Measurements from ENCODE around the gene NAGS. TPM values are rescaled to one million over a fixed set of nuclear protein-coding genes. Genes with fewer than 3 reads are reported as not detected.

The NAGS gene
- total RNA-seq, 4 donors from 2014 or later = 0.13 to 1.2 (median 0.34) TPM

GRCh38 chr17:43983515-43984411, 20.7 kb upstream of the NAGS start:
- DNase-seq (no peak), ATAC-seq (no peak)
- Histone ChIP-seq H3K9me3 (no peaks in the 10 kb centered on the region), H3K4me1 (peaks cover 15 to 20% of the 10 kb centered on the region in 2 donors), H3K27me3 (peaks cover 12 to 37% (median 14%) of the 10 kb centered on the region in 3 donors), H3K4me3 (peak overlapping the region; percentile 44 to 63 (median 52)), H3K36me3 (no peaks in the 10 kb centered on the region), H3K27ac (no peak overlapping the region)
- in situ Hi-C loops (cut with MboI; ENCODE audit: low sequenced_read_pairs in 4 of 4) (no loop called here), intact Hi-C loops (cut with DNase I; ENCODE audit: low total_unique reads) (no loop called here)
- no peak for TF ChIP-seq POLR2A (IDR thresholded peaks at IDR 0.05)
- TF ChIP-seq, protein P1, sequence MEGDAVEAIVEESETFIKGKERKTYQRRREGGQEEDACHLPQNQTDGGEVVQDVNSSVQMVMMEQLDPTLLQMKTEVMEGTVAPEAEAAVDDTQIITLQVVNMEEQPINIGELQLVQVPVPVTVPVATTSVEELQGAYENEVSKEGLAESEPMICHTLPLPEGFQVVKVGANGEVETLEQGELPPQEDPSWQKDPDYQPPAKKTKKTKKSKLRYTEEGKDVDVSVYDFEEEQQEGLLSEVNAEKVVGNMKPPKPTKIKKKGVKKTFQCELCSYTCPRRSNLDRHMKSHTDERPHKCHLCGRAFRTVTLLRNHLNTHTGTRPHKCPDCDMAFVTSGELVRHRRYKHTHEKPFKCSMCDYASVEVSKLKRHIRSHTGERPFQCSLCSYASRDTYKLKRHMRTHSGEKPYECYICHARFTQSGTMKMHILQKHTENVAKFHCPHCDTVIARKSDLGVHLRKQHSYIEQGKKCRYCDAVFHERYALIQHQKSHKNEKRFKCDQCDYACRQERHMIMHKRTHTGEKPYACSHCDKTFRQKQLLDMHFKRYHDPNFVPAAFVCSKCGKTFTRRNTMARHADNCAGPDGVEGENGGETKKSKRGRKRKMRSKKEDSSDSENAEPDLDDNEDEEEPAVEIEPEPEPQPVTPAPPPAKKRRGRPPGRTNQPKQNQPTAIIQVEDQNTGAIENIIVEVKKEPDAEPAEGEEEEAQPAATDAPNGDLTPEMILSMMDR (IDR thresholded peaks at IDR 0.05 in 4 of 5, conservative IDR thresholded peaks at IDR 0.05 in 1 of 5) = peak in 1 of 5 experiments; percentile 11

GRCh38 chr17:43984521-43984920, 19.9 kb upstream of the NAGS start:
- intact Hi-C loops (cut with DNase I; ENCODE audit: low total_unique reads) = no loop called here
- TF ChIP-seq, protein P1 (IDR thresholded peaks at IDR 0.05 in 4 of 5, conservative IDR thresholded peaks at IDR 0.05 in 1 of 5) = no peak
- no peak for TF ChIP-seq POLR2A (IDR thresholded peaks at IDR 0.05)
- peaks cover 15 to 20% of the 10 kb centered on the region in 2 donors for H3K4me1 ChIP-seq
- peak overlapping the region in 3 of 4 donors; percentile 44 to 63 (median 51) for H3K4me3 ChIP-seq
- H3K27me3 ChIP-seq = peaks cover 12 to 36% (median 14%) of the 10 kb centered on the region in 3 donors
- H3K27ac ChIP-seq = no peak overlapping the region
- in situ Hi-C loops (cut with MboI; ENCODE audit: low sequenced_read_pairs in 4 of 4) = no loop called here
- no peak for DNase-seq
- no peak for ATAC-seq
- no peaks in the 10 kb centered on the region for H3K36me3 ChIP-seq
- no peaks in the 10 kb centered on the region for H3K9me3 ChIP-seq

DNA sequence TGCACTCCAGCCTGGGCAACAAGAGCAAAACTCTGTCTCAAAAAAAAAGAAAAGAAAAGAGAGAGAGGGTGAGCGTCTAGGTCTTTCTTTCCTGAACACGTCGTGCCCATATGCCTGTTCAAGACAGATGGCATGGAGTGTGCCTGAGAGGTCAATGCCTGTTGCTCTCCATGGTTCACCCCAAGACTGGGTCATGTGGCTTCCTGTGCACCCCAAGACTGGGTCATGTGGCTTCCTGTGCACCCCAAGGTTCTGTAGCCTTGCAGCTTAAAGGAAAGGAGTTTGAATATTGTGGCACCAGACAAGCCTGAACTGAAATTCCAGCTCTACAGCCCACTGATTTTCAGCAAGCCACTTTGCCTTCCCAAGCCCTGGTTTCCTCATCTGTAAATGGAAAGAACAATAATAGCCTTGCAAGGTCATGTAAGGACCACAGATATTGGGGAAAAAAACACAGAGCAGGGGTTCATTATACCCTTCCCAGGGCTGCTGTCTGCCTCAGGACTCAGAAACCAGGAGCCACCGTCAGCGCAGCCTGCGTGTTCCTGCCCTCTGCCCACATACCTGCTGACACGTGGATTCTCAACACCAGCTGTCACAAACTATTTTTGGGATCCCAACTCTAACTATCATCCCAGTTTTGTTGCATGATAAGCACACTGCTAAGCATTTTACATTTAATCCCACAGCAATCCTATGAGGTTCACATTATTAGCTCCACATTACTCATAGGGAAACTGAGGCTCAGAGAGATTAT, 18.0 kb upstream of the NAGS start:
- Histone ChIP-seq H3K36me3 (no peaks in the 10 kb centered on the region), H3K27ac (peak overlapping the region in 2 of 4 donors; percentile 5 to 64), H3K9me3 (no peaks in the 10 kb centered on the region), H3K27me3 (peaks cover 12 to 30% (median 14%) of the 10 kb centered on the region in 3 donors), H3K4me1 (peaks cover 15 to 20% of the 10 kb centered on the region in 2 donors), H3K4me3 (no peak overlapping the region)
- in situ Hi-C loops (cut with MboI; ENCODE audit: low sequenced_read_pairs in 4 of 4) (no loop called here), intact Hi-C loops (cut with DNase I; ENCODE audit: low total_unique reads) (no loop called here)
- peak; percentile 32 to 39 for DNase-seq
- TF ChIP-seq, protein P1 (IDR thresholded peaks at IDR 0.05 in 4 of 5, conservative IDR thresholded peaks at IDR 0.05 in 1 of 5) = no peak
- TF ChIP-seq POLR2A (IDR thresholded peaks at IDR 0.05) = no peak
- peak; percentile 85 to 90 for ATAC-seq

- H3K9me3 ChIP-seq = no peaks in the 10 kb centered on the region
- intact Hi-C loops (cut with DNase I; ENCODE audit: low total_unique reads) = no loop called here
- no peak overlapping the region for H3K4me3 ChIP-seq
- in situ Hi-C loops (cut with MboI; ENCODE audit: low sequenced_read_pairs in 4 of 4) = no loop called here
- no peak for TF ChIP-seq POLR2A (IDR thresholded peaks at IDR 0.05)
- H3K36me3 ChIP-seq = no peaks in the 10 kb centered on the region
- H3K27ac ChIP-seq = peak overlapping the region in 2 of 4 donors; percentile 5 to 64
- peaks cover 15 to 20% of the 10 kb centered on the region in 2 donors for H3K4me1 ChIP-seq
- peak; percentile 39 to 81 for ATAC-seq
- DNase-seq = no peak
- H3K27me3 ChIP-seq = peaks cover 8 to 22% (median 14%) of the 10 kb centered on the region in 3 donors
These were observed 17.0 kb upstream of the NAGS start for GRCh38 chr17:43987131-43988021.
